HUES48 (cell line): ENCODE data around the gene SELENOH.

Source experiments
- H3K27ac ChIP-seq: one replicate; pipeline ENCODE4 v1.7.0; 2013; ENCODE audit warnings: low read depth, low read length, inconsistent platforms
- H3K27me3 ChIP-seq: 2 replicates; pipeline ENCODE4 v1.6.1; 2013; ENCODE audit warnings: mild to moderate bottlenecking, low read length; ENCODE audit not compliant: control insufficient read depth, insufficient read depth
- H3K36me3 ChIP-seq: 2 replicates; pipeline ENCODE4 v1.6.1; 2013; ENCODE audit warnings: low read length; ENCODE audit not compliant: control insufficient read depth, insufficient read depth
- H3K4me1 ChIP-seq: 2 replicates; pipeline ENCODE4 v1.6.1; 2013; ENCODE audit warnings: mild to moderate bottlenecking, low read length; ENCODE audit not compliant: control insufficient read depth, insufficient read depth
- H3K4me3 ChIP-seq: 2 replicates; pipeline ENCODE4 v1.5.1; 2013; ENCODE audit warnings: mild to moderate bottlenecking, low read depth, low read length
- H3K9ac ChIP-seq: 2 replicates; pipeline ENCODE4 v1.6.1; 2013; ENCODE audit warnings: mild to moderate bottlenecking, low read depth, low read length, moderate library complexity
- H3K9me3 ChIP-seq: 2 replicates; pipeline ENCODE4 v1.6.1; 2013; ENCODE audit warnings: low read length; ENCODE audit not compliant: control insufficient read depth, insufficient read depth

The SELENOH gene

GRCh38 chr11:57764972-57765371 is 23.7 kb downstream of the SELENOH start:
- Histone ChIP-seq H3K27me3 (no peaks in the 10 kb centered on the region), H3K27ac (no peak overlapping the region), H3K4me1 (peaks cover 19% of the 10 kb centered on the region), H3K9ac (no peak overlapping the region; the same call in 1 of the 2 replicates), H3K9me3 (no peaks in the 10 kb centered on the region), H3K36me3 (no peaks in the 10 kb centered on the region), H3K4me3 (peak overlapping the region; percentile 87)

GRCh38 chr11:57770793-57771192 is 29.5 kb downstream of the SELENOH start:
- Histone ChIP-seq H3K27me3 (no peaks in the 10 kb centered on the region), H3K4me1 (peaks cover 15% of the 10 kb centered on the region)

DNA sequence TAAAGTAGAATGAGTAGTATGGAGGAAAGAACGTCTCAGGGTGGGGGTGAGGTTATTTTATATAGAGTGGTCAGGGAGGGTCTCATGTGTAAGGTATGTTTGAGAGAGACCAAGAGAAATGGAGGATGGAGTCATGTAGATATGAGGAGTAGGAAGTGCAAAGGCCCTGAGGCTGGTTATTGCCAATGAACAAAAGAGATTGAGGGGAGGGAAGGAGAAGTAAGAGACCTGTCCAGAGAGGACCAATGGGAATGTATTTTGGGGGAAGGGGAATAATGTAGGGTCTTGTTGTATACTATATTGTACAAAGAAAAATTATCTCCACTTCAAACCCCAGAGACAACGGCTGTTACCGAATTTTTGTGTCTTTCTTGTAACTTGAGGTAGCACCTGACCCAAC is 30.1 kb downstream of the SELENOH start:
- Histone ChIP-seq H3K36me3 (no peaks in the 10 kb centered on the region; the same call in 1 of the 2 replicates), H3K4me1 (peaks cover 17% of the 10 kb centered on the region), H3K9me3 (no peaks in the 10 kb centered on the region), H3K27me3 (no peaks in the 10 kb centered on the region), H3K9ac (no peak overlapping the region), H3K4me3 (no peak overlapping the region), H3K27ac (no peak overlapping the region)

More at GRCh38 chr11:57770793-57771192, 29.5 kb downstream of the SELENOH start:
- Histone ChIP-seq H3K36me3 (no peaks in the 10 kb centered on the region; the same call in 1 of the 2 replicates), H3K27ac (no peak overlapping the region), H3K4me3 (no peak overlapping the region), H3K9me3 (no peaks in the 10 kb centered on the region), H3K9ac (no peak overlapping the region)

DNA sequence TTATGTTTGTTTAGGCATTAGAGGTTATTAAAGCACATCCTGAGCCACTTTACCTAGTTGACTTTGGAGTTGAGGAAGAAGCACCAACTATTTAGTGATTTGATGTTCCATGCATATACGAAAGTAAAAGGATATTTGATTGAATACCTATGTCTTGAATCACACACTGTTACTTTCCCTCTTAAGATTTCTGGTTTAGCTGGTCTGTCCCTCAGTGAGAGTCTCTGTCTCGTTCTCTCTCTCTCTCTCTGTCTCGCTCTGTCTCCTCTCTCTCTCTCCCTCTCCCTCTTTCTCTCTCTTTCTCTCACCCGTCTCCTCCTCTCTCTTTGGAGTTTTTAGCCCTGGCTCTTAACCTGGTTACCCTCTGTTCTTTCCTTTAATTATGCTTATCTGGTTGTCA is 31.3 kb downstream of the SELENOH start:
- H3K27me3 ChIP-seq = no peaks in the 10 kb centered on the region
- H3K9ac ChIP-seq = no peak overlapping the region
- no peaks in the 10 kb centered on the region; the same call in 1 of the 2 replicates for H3K36me3 ChIP-seq
- H3K27ac ChIP-seq = no peak overlapping the region
- no peaks in the 10 kb centered on the region for H3K9me3 ChIP-seq
- peaks cover 27% of the 10 kb centered on the region for H3K4me1 ChIP-seq
- H3K4me3 ChIP-seq = no peak overlapping the region

DNA sequence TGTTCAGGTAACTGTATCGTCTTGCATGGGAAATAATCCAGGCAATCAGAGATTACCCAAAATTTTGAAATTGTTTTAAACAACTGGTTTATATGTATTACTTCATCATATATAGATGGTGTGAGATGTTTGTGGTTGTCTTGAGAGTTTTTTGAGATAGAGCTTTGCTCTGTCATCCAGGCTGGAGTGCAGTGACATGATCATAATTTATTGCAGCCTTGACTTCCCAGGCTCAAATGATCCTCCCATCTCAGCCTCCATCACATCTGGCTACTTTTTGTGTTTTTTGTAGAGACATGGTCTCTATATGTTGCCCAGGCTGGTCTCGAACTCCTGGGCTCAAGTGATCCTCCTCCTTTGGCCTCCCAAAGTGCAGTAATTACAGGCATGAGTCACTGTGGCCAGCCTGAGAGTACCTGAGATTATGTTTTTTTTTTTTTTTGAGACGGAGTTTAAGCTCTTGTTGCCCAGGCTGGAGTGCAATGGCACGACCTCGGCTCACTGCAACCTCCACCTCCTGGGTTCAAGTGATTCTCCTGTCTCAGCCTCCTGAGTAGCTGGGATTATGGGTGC is 31.8 kb downstream of the SELENOH start:
- no peak overlapping the region for H3K9ac ChIP-seq
- H3K4me1 ChIP-seq = peaks cover 33% of the 10 kb centered on the region
- H3K36me3 ChIP-seq = no peaks in the 10 kb centered on the region; the same call in 1 of the 2 replicates
- no peak overlapping the region for H3K4me3 ChIP-seq
- H3K9me3 ChIP-seq = no peaks in the 10 kb centered on the region
- H3K27ac ChIP-seq = no peak overlapping the region
- no peaks in the 10 kb centered on the region for H3K27me3 ChIP-seq

GRCh38 chr11:57775491-57775890 is 34.2 kb downstream of the SELENOH start:
- H3K9ac ChIP-seq = no peak overlapping the region
- H3K4me3 ChIP-seq = 0 out of 2 replicates have a peak overlapping the region, but pooled peaks have one; percentile 7
- peak overlapping the region; percentile 99 for H3K27ac ChIP-seq
- H3K4me1 ChIP-seq = peaks cover 56% of the 10 kb centered on the region
- H3K36me3 ChIP-seq = no peaks in the 10 kb centered on the region; the same call in 1 of the 2 replicates
- H3K9me3 ChIP-seq = no peaks in the 10 kb centered on the region
- H3K27me3 ChIP-seq = no peaks in the 10 kb centered on the region

DNA sequence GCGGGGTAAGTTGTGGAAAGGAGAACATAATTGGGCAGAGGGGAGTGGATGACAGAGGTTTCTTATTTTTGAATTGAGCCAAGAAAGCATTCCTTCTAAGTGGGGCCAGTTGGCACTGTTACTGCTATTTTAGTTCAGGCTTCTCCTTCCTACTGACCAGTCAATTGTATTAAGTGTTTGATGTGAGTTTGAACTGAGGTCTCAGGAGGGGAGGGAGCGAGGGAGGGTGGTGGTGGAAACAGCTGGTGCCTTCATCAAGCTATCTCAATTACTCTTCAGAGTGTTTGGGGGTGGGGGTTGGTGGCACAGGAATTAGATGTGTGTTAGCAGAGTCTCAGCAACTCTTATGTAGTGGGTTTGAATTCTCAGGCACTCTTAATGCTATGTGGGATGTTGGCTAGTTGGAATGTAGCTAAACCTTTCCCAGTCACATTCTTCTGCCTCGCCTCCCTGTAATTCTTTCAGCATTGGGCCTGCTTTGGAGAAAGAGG is 34.8 kb downstream of the SELENOH start:
- H3K4me3 ChIP-seq = no peak overlapping the region
- H3K9ac ChIP-seq = no peak overlapping the region
- H3K36me3 ChIP-seq = no peaks in the 10 kb centered on the region
- no peaks in the 10 kb centered on the region for H3K9me3 ChIP-seq
- H3K4me1 ChIP-seq = peaks cover 62% of the 10 kb centered on the region
- H3K27me3 ChIP-seq = no peaks in the 10 kb centered on the region
- H3K27ac ChIP-seq = peak overlapping the region; percentile 99

GRCh38 chr11:57776577-57777210 is 35.4 kb downstream of the SELENOH start:
- peak overlapping the region; percentile 99 for H3K27ac ChIP-seq
- no peaks in the 10 kb centered on the region for H3K27me3 ChIP-seq
- H3K36me3 ChIP-seq = no peaks in the 10 kb centered on the region
- H3K9me3 ChIP-seq = no peaks in the 10 kb centered on the region
- no peak overlapping the region for H3K9ac ChIP-seq
- H3K4me3 ChIP-seq = no peak overlapping the region
- peaks cover 69% of the 10 kb centered on the region for H3K4me1 ChIP-seq

DNA sequence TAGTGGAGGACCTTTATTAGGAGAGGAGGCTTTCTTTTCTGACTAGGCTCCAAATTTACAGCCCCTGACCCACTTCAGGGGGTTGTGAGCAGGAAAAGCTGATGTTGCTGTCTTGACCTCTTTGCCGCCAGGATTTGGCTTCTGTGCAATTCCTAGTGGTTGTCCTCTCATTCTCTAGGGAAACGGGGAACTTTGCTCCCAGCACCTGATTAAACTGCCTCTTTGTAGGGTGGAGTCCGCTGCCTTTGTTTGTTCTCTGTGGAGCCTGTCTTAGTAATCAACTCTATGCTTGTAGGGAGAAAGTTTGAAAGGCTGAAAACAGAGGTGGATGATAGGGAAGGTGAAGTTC is 36.7 kb downstream of the SELENOH start:
- Histone ChIP-seq H3K4me1 (peaks cover 78% of the 10 kb centered on the region), H3K4me3 (peak overlapping the region; percentile 34), H3K27ac (peak overlapping the region; percentile 99), H3K36me3 (no peaks in the 10 kb centered on the region), H3K9ac (peak overlapping the region; percentile 71), H3K27me3 (no peaks in the 10 kb centered on the region), H3K9me3 (no peaks in the 10 kb centered on the region)

DNA sequence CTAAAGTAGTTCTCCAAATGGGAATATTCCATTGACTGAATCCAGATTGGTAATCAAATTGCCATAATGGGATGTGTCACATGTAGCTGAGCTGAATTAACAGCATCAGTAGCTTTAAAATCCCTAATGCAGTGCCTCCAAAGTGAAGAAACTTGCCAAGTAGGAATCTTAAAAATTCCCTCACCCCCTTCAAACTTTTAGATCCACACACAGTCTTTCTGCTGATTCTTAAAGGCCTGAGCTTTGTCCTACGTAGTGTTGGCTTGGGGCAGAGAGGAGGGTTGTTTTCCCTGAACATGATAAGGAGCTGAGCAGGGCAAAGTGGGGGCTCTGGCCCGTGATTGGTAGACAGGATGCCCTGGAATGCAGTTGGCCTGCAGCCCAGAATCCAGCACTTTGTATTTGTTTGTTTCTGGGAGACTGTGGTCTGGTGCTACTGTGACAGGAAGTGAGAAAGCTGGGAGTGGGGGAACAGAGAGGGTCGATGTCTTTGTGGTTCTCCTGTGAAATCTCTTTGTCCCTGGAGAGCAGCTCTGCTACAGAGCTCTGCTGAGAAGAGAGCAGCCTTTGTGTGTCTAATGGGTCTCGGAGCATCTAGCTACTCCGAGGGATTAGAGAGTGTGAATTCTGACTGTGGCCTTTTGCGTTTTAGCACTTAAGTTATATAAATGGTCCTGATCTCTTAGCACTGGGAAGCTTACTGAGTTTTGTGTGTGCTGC is 37.2 kb downstream of the SELENOH start:
- H3K27ac ChIP-seq = peak overlapping the region; percentile 99
- peaks cover 78% of the 10 kb centered on the region for H3K4me1 ChIP-seq
- H3K4me3 ChIP-seq = peak overlapping the region; percentile 34
- peak overlapping the region; percentile 71 for H3K9ac ChIP-seq
- H3K9me3 ChIP-seq = no peaks in the 10 kb centered on the region
- no peaks in the 10 kb centered on the region for H3K36me3 ChIP-seq
- no peaks in the 10 kb centered on the region for H3K27me3 ChIP-seq

- peak overlapping the region; percentile 71 for H3K9ac ChIP-seq
- peaks cover 78% of the 10 kb centered on the region for H3K4me1 ChIP-seq
- H3K9me3 ChIP-seq = no peaks in the 10 kb centered on the region
- H3K27me3 ChIP-seq = no peaks in the 10 kb centered on the region
- H3K4me3 ChIP-seq = peak overlapping the region; percentile 34
- no peaks in the 10 kb centered on the region for H3K36me3 ChIP-seq
- peak overlapping the region; percentile 99 for H3K27ac ChIP-seq
Observed at GRCh38 chr11:57779276-57779675, 38.0 kb downstream of the SELENOH start.
